OCI-LY3 (cell line): ENCODE results near the gene NCLN.

Source experiments
- H2AFZ ChIP-seq: fragments of 200-600, 300-600 bp; shearing (Covaris generic); 2 replicates; pipeline ENCODE4 v1.6.0; 2014; ENCODE audit warnings: antibody characterized with exemption, low read depth, low read length
- H3K27ac ChIP-seq: fragments of 200-600, 300-600 bp; sonication (generic); 2 replicates; pipeline ENCODE4 v1.5.1; 2014; ENCODE audit warnings: mild to moderate bottlenecking, low read length, moderate library complexity, mixed read lengths
- H3K27me3 ChIP-seq: fragments of 200-600, 300-600 bp; sonication (generic); 2 replicates; pipeline ENCODE4 v1.6.1; 2014; ENCODE audit warnings: low read depth, low read length, mixed read lengths
- H3K36me3 ChIP-seq: fragments of 200-600, 300-600 bp; sonication (generic); replicated peaks from 2 replicates; pipeline ENCODE3; 2014; ENCODE audit warnings: low read depth, low read length, mixed read lengths
- H3K4me1 ChIP-seq: fragments of 300-600, 200-600 bp; sonication (generic); 2 replicates; pipeline ENCODE4 v1.6.1; 2014; ENCODE audit warnings: low read length, mixed read lengths
- H3K4me2 ChIP-seq: fragments of 200-600, 300-600 bp; sonication (generic); 2 replicates; pipeline ENCODE4 v1.6.1; 2014; ENCODE audit warnings: low read length, mixed read lengths
- H3K4me3 ChIP-seq: fragments of 300-600, 200-600 bp; sonication (generic); 2 replicates; pipeline ENCODE4 v1.5.1; 2014; ENCODE audit warnings: antibody characterized with exemption, mild to moderate bottlenecking, low read length, moderate library complexity
- H3K79me2 ChIP-seq: fragments of 300-600, 200-600 bp; shearing (Covaris generic); 2 replicates; pipeline ENCODE4 v1.6.1; 2014; ENCODE audit warnings: mild to moderate bottlenecking, low read length, mixed read lengths
- H3K9ac ChIP-seq: fragments of 300-600, 200-600 bp; shearing (Covaris generic); 2 replicates; pipeline ENCODE4 v1.6.0; 2014; ENCODE audit warnings: mild to moderate bottlenecking, low read length, moderate library complexity
- H3K9me3 ChIP-seq: fragments of 200-600, 300-600 bp; shearing (Covaris generic); 2 replicates; pipeline ENCODE4 v1.6.1; 2014; ENCODE audit warnings: low read length, mixed read lengths; ENCODE audit not compliant: insufficient read depth
- H4K20me1 ChIP-seq: fragments of 200-600, 300-600 bp; sonication (generic); 2 replicates; pipeline ENCODE4 v1.6.1; 2016; ENCODE audit warnings: low read length, mixed read lengths; ENCODE audit not compliant: insufficient read depth
- EZH2phosphoT487 ChIP-seq: fragments of 200-600 bp; shearing (Covaris generic); IDR thresholded peaks from 2 replicates; pipeline ENCODE4 v1.6.1; 2018; ENCODE audit warnings: antibody characterized with exemption, mixed run types, low read depth
- TF ChIP-seq, protein P1 (sequence below): fragments of 200-600, 300-600 bp; sonication (generic); IDR thresholded peaks from 2 replicates; pipeline ENCODE4 v1.5.1; 2014; ENCODE audit warnings: antibody characterized with exemption, low read length, low read depth

NCLN gene

DNA sequence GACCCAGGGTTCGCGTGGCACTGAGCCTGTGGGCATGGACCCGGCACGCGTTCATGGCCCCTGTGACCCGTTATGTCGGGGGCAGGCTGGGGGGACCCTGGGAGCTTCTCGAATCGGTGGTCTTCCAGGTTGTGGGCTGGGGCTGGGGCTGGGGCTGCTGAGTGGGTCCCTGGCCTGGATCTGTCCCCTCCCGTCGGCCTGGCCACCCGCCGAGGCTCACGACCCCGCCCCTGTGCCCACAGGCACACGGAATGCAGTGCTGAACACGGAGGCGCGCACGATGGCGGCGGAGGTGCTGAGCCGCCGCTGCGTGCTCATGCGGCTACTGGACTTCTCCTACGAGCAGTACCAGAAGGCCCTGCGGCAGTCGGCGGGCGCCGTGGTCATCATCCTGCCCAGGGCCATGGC lies 6.5 kb downstream of the NCLN start:
- Histone ChIP-seq H3K27ac (no peak overlapping the region), H3K79me2 (peaks cover 71% of the 10 kb centered on the region), H3K36me3 (peaks cover 48% of the 10 kb centered on the region), H2AFZ (no peak overlapping the region), H3K4me1 (peaks cover 4% of the 10 kb centered on the region), H3K9me3 (no peaks in the 10 kb centered on the region), H3K4me3 (no peak overlapping the region), H3K27me3 (no peaks in the 10 kb centered on the region), H3K4me2 (no peak overlapping the region), H3K9ac (no peak overlapping the region), H4K20me1 (peaks cover 58% of the 10 kb centered on the region)
- no peak for TF ChIP-seq EZH2phosphoT487
- TF ChIP-seq, protein P1, sequence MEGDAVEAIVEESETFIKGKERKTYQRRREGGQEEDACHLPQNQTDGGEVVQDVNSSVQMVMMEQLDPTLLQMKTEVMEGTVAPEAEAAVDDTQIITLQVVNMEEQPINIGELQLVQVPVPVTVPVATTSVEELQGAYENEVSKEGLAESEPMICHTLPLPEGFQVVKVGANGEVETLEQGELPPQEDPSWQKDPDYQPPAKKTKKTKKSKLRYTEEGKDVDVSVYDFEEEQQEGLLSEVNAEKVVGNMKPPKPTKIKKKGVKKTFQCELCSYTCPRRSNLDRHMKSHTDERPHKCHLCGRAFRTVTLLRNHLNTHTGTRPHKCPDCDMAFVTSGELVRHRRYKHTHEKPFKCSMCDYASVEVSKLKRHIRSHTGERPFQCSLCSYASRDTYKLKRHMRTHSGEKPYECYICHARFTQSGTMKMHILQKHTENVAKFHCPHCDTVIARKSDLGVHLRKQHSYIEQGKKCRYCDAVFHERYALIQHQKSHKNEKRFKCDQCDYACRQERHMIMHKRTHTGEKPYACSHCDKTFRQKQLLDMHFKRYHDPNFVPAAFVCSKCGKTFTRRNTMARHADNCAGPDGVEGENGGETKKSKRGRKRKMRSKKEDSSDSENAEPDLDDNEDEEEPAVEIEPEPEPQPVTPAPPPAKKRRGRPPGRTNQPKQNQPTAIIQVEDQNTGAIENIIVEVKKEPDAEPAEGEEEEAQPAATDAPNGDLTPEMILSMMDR: no peak

DNA sequence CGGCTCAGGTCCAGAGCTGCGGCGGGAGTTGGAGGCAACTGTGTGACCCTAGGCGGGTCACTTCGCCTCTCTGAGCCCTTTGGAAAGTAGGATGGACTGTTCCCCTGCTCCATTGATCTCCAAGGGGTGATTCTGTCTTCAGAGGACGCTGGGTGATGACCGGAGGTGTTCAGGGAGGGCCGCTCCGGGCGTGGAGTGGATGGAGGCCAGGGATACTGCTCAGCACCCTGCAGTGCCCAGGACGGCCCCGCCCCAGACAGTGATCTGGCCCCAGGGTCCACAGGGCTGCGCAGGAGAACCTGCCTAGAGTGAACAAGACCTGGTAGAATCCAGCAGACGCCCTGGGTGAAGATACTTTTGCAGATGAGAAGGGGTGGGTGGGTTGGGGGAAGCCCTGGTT lies 7.0 kb downstream of the NCLN start:
- H3K36me3 ChIP-seq: peaks cover 48% of the 10 kb centered on the region
- TF ChIP-seq, protein P1: no peak
- no peak for TF ChIP-seq EZH2phosphoT487
- H3K27me3 ChIP-seq: no peaks in the 10 kb centered on the region
- no peak overlapping the region for H3K27ac ChIP-seq
- no peak overlapping the region for H2AFZ ChIP-seq
- no peak overlapping the region for H3K4me2 ChIP-seq
- no peaks in the 10 kb centered on the region for H3K4me1 ChIP-seq
- H3K4me3 ChIP-seq: no peak overlapping the region
- H3K79me2 ChIP-seq: peaks cover 66% of the 10 kb centered on the region
- H3K9ac ChIP-seq: no peak overlapping the region
- H3K9me3 ChIP-seq: no peaks in the 10 kb centered on the region
- H4K20me1 ChIP-seq: peaks cover 53% of the 10 kb centered on the region

DNA sequence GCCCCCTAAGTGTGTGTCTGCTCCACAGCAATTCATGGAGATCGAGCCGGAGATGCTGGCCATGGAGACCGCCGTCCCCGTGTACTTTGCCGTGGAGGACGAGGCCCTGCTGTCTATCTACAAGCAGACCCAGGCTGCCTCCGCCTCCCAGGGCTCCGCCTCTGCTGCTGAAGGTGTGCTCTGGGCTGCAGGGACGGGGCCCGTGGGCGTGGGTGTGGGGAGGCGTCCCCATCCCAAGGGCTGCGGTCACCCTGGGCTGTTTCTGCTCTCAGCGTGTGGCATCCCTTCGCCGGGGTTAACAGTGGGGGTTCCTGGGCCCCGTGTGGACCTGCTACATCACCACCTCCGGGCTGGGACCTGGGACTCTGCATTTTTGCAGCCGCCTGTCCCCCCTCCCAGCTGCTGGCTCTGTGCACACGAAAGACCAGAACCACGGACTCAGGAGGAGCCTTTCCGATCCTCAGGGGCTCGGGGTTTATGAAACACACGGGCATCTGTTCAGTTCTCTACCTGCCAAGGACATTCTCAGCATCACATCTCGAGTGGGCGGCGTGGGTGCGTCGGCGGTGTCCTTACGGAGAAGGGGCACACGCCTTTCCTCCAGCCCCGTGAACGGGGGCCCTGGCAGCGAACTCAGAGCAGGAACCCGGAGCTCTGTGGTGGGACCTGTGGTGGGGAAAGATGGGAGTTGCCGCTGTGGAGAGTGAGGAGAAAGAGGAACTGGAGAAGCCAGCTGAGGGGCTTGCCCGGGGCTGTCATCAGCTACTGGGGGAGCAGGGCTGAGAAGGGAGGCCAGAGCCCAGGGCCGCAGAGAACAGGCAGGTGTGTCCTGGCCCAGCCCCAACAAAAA lies 7.8 kb downstream of the NCLN start:
- no peak overlapping the region for H3K4me3 ChIP-seq
- no peaks in the 10 kb centered on the region for H3K4me1 ChIP-seq
- H3K4me2 ChIP-seq: no peak overlapping the region
- no peaks in the 10 kb centered on the region for H3K9me3 ChIP-seq
- H3K27ac ChIP-seq: no peak overlapping the region
- no peaks in the 10 kb centered on the region for H3K27me3 ChIP-seq
- H3K79me2 ChIP-seq: peaks cover 58% of the 10 kb centered on the region
- H3K9ac ChIP-seq: no peak overlapping the region
- TF ChIP-seq, protein P1: no peak
- no peak for TF ChIP-seq EZH2phosphoT487
- H2AFZ ChIP-seq: no peak overlapping the region
- H4K20me1 ChIP-seq: peaks cover 46% of the 10 kb centered on the region
- peaks cover 44% of the 10 kb centered on the region for H3K36me3 ChIP-seq

GRCh38 chr19:3194106-3195087 lies 8.7 kb downstream of the NCLN start:
- peaks cover 37% of the 10 kb centered on the region for H4K20me1 ChIP-seq
- H3K36me3 ChIP-seq: peaks cover 48% of the 10 kb centered on the region
- no peaks in the 10 kb centered on the region for H3K4me1 ChIP-seq
- H2AFZ ChIP-seq: no peak overlapping the region
- H3K9me3 ChIP-seq: no peaks in the 10 kb centered on the region
- H3K4me3 ChIP-seq: no peak overlapping the region
- no peak overlapping the region for H3K4me2 ChIP-seq
- no peak overlapping the region for H3K9ac ChIP-seq
- H3K27ac ChIP-seq: no peak overlapping the region
- no peaks in the 10 kb centered on the region for H3K27me3 ChIP-seq
- no peak for TF ChIP-seq EZH2phosphoT487
- TF ChIP-seq, protein P1: no peak
- H3K79me2 ChIP-seq: peaks cover 49% of the 10 kb centered on the region
